ENCODE measurements around the gene TOP1. TPM values are rescaled to one million over a fixed set of nuclear protein-coding genes. Genes with fewer than 3 reads are reported as not detected.
"Not testable (repeated sequence)": the region's sequence is repeated elsewhere in the genome, so short reads cannot be mapped to it uniquely, and the experiment has no call there.

Gene TOP1
- total RNA-seq, 1 donor from 2014 or later = 118 TPM

- intact Hi-C loops (cut with micrococcal nuclease) = no loop called here
- H3K36me3 Mint-ChIP-seq (ENCODE audit: low read depth) = no peaks in the 10 kb centered on the region
Measured at GRCh38 chr20:40993794-40994540, 34.7 kb upstream of the TOP1 start.

GRCh38 chr20:40996326-40996725, 32.3 kb upstream of the TOP1 start:
- Mint-ChIP-seq H3K36me3 (ENCODE audit: low read depth) (no peaks in the 10 kb centered on the region), H3K27me3 (ENCODE audit: low read depth) (no peaks in the 10 kb centered on the region), H3K9me3 (no peaks in the 10 kb centered on the region), H3K4me1 (ENCODE audit: low read depth) (peaks cover 9% of the 10 kb centered on the region), H3K27ac (no peak overlapping the region), H3K4me3 (ENCODE audit: low read depth) (no peak overlapping the region)
- intact Hi-C loops (cut with micrococcal nuclease) = no loop called here
- DNase-seq (ENCODE audit: low spot score) = no peak

More at GRCh38 chr20:40993794-40994540, 34.7 kb upstream of the TOP1 start:
- no peak overlapping the region for H3K4me3 Mint-ChIP-seq (ENCODE audit: low read depth)
- DNase-seq (ENCODE audit: low spot score) = no peak
- H3K4me1 Mint-ChIP-seq (ENCODE audit: low read depth) = peaks cover 20% of the 10 kb centered on the region
- H3K9me3 Mint-ChIP-seq = no peaks in the 10 kb centered on the region
- no peak overlapping the region for H3K27ac Mint-ChIP-seq
- H3K27me3 Mint-ChIP-seq (ENCODE audit: low read depth) = no peaks in the 10 kb centered on the region

- DNase-seq (ENCODE audit: low spot score) = no peak
- no peaks in the 10 kb centered on the region for H3K9me3 Mint-ChIP-seq
- peaks cover 3% of the 10 kb centered on the region for H3K4me1 Mint-ChIP-seq (ENCODE audit: low read depth)
- no peaks in the 10 kb centered on the region for H3K27me3 Mint-ChIP-seq (ENCODE audit: low read depth)
- H3K4me3 Mint-ChIP-seq (ENCODE audit: low read depth) = no peak overlapping the region
- H3K36me3 Mint-ChIP-seq (ENCODE audit: low read depth) = no peaks in the 10 kb centered on the region
- intact Hi-C loops (cut with micrococcal nuclease) = no loop called here
- no peak overlapping the region for H3K27ac Mint-ChIP-seq
Measured at GRCh38 chr20:40997116-40997515, 31.5 kb upstream of the TOP1 start.

GRCh38 chr20:40999841-41000240, 28.8 kb upstream of the TOP1 start:
- DNase-seq (ENCODE audit: low spot score) = no peak
- no peaks in the 10 kb centered on the region for H3K9me3 Mint-ChIP-seq
- H3K27ac Mint-ChIP-seq = no peak overlapping the region
- H3K4me3 Mint-ChIP-seq (ENCODE audit: low read depth) = no peak overlapping the region
- peaks cover 21% of the 10 kb centered on the region for H3K4me1 Mint-ChIP-seq (ENCODE audit: low read depth)
- H3K27me3 Mint-ChIP-seq (ENCODE audit: low read depth) = no peaks in the 10 kb centered on the region
- H3K36me3 Mint-ChIP-seq (ENCODE audit: low read depth) = no peaks in the 10 kb centered on the region
- intact Hi-C loops (cut with micrococcal nuclease) = loop anchor here (5.0 kb wide), 1 partner anchor 137 kb away; the partner anchor contains the start of gene PLCG1

GRCh38 chr20:41000628-41001027, 28.0 kb upstream of the TOP1 start:
- no peak overlapping the region for H3K4me3 Mint-ChIP-seq (ENCODE audit: low read depth)
- H3K4me1 Mint-ChIP-seq (ENCODE audit: low read depth) = peaks cover 28% of the 10 kb centered on the region
- no peaks in the 10 kb centered on the region for H3K36me3 Mint-ChIP-seq (ENCODE audit: low read depth)
- no peak overlapping the region for H3K27ac Mint-ChIP-seq
- intact Hi-C loops (cut with micrococcal nuclease) = loop anchor here (5.0 kb wide), 1 partner anchor 137 kb away; the partner anchor contains the start of gene PLCG1
- DNase-seq (ENCODE audit: low spot score) = no peak
- no peaks in the 10 kb centered on the region for H3K9me3 Mint-ChIP-seq
- no peaks in the 10 kb centered on the region for H3K27me3 Mint-ChIP-seq (ENCODE audit: low read depth)

- peaks cover 4% of the 10 kb centered on the region for H3K36me3 Mint-ChIP-seq (ENCODE audit: low read depth)
- intact Hi-C loops (cut with micrococcal nuclease) = loop anchor here (5.0 kb wide), 1 partner anchor 136 kb away; the partner anchor contains the start of gene PLCG1
- H3K4me3 Mint-ChIP-seq (ENCODE audit: low read depth) = no peak overlapping the region
- no peaks in the 10 kb centered on the region for H3K9me3 Mint-ChIP-seq
- no peaks in the 10 kb centered on the region for H3K27me3 Mint-ChIP-seq (ENCODE audit: low read depth)
- no peak overlapping the region for H3K27ac Mint-ChIP-seq
- DNase-seq (ENCODE audit: low spot score) = no peak
- peaks cover 32% of the 10 kb centered on the region for H3K4me1 Mint-ChIP-seq (ENCODE audit: low read depth)
Measured at GRCh38 chr20:41001497-41001896, 27.1 kb upstream of the TOP1 start.

- H3K4me3 Mint-ChIP-seq (ENCODE audit: low read depth) = peak overlapping the region; percentile 34
- H3K27ac Mint-ChIP-seq = peak overlapping the region; percentile 94
- peaks cover 3% of the 10 kb centered on the region for H3K9me3 Mint-ChIP-seq
- peaks cover 7% of the 10 kb centered on the region for H3K36me3 Mint-ChIP-seq (ENCODE audit: low read depth)
- DNase-seq (ENCODE audit: low spot score) = no peak
- peaks cover 38% of the 10 kb centered on the region for H3K4me1 Mint-ChIP-seq (ENCODE audit: low read depth)
- no peaks in the 10 kb centered on the region for H3K27me3 Mint-ChIP-seq (ENCODE audit: low read depth)
- intact Hi-C loops (cut with micrococcal nuclease) = loop anchor here (1.0 to 5.0 kb wide), 6 partner anchors 26 to 155 kb away; partner anchors contain the start of genes PLCG1 and TOP1
Measured at GRCh38 chr20:41002842-41003142, 25.8 kb upstream of the TOP1 start.

- peak overlapping the region; percentile 94 for H3K27ac Mint-ChIP-seq
- peaks cover 11% of the 10 kb centered on the region for H3K36me3 Mint-ChIP-seq (ENCODE audit: low read depth)
- H3K4me3 Mint-ChIP-seq (ENCODE audit: low read depth) = peak overlapping the region; percentile 51
- peaks cover 7% of the 10 kb centered on the region for H3K9me3 Mint-ChIP-seq
- peak; percentile 66 for DNase-seq (ENCODE audit: low spot score)
- peaks cover 43% of the 10 kb centered on the region for H3K4me1 Mint-ChIP-seq (ENCODE audit: low read depth)
- H3K27me3 Mint-ChIP-seq (ENCODE audit: low read depth) = no peaks in the 10 kb centered on the region
- intact Hi-C loops (cut with micrococcal nuclease) = loop anchor here (1.0 to 5.0 kb wide), 6 partner anchors 25 to 154 kb away; partner anchors contain the start of genes PLCG1 and TOP1
Measured at GRCh38 chr20:41003143-41003935, 25.3 kb upstream of the TOP1 start.

- H3K9me3 Mint-ChIP-seq; H3K27me3 Mint-ChIP-seq (ENCODE audit: low read depth); DNase-seq (ENCODE audit: low spot score): not testable (repeated sequence)
- intact Hi-C loops (cut with micrococcal nuclease) = loop anchor here (1.0 to 5.0 kb wide), 6 partner anchors 24 to 153 kb away; partner anchors contain the start of genes PLCG1 and TOP1
- peaks cover 11% of the 10 kb centered on the region for H3K36me3 Mint-ChIP-seq (ENCODE audit: low read depth)
- peak overlapping the region; percentile 94 for H3K27ac Mint-ChIP-seq
- peaks cover 46% of the 10 kb centered on the region for H3K4me1 Mint-ChIP-seq (ENCODE audit: low read depth)
- peak overlapping the region; percentile 51 for H3K4me3 Mint-ChIP-seq (ENCODE audit: low read depth)
Measured at GRCh38 chr20:41003936-41004294, 24.7 kb upstream of the TOP1 start.

- peaks cover 7% of the 10 kb centered on the region for H3K9me3 Mint-ChIP-seq
- H3K27ac Mint-ChIP-seq = peak overlapping the region; percentile 94
- intact Hi-C loops (cut with micrococcal nuclease) = loop anchor here (5.0 kb wide), 1 partner anchor 133 kb away; the partner anchor contains the start of gene PLCG1
- H3K27me3 Mint-ChIP-seq (ENCODE audit: low read depth) = no peaks in the 10 kb centered on the region
- peaks cover 11% of the 10 kb centered on the region for H3K36me3 Mint-ChIP-seq (ENCODE audit: low read depth)
- H3K4me3 Mint-ChIP-seq (ENCODE audit: low read depth) = no peak overlapping the region
- H3K4me1 Mint-ChIP-seq (ENCODE audit: low read depth) = peaks cover 49% of the 10 kb centered on the region
- no peak for DNase-seq (ENCODE audit: low spot score)
Measured at GRCh38 chr20:41004531-41005360, 23.9 kb upstream of the TOP1 start.

- H3K27ac Mint-ChIP-seq = peak overlapping the region; percentile 94
- DNase-seq (ENCODE audit: low spot score) = no peak
- peaks cover 55% of the 10 kb centered on the region for H3K4me1 Mint-ChIP-seq (ENCODE audit: low read depth)
- intact Hi-C loops (cut with micrococcal nuclease) = no loop called here
- H3K9me3 Mint-ChIP-seq = peaks cover 7% of the 10 kb centered on the region
- no peaks in the 10 kb centered on the region for H3K27me3 Mint-ChIP-seq (ENCODE audit: low read depth)
- H3K36me3 Mint-ChIP-seq (ENCODE audit: low read depth) = peaks cover 11% of the 10 kb centered on the region
- H3K4me3 Mint-ChIP-seq (ENCODE audit: low read depth) = no peak overlapping the region
Measured at GRCh38 chr20:41005361-41005729, 23.3 kb upstream of the TOP1 start.

- Mint-ChIP-seq H3K4me3 (ENCODE audit: low read depth) (no peak overlapping the region), H3K4me1 (ENCODE audit: low read depth) (peaks cover 58% of the 10 kb centered on the region), H3K9me3 (peaks cover 7% of the 10 kb centered on the region), H3K27ac (no peak overlapping the region), H3K36me3 (ENCODE audit: low read depth) (peaks cover 11% of the 10 kb centered on the region), H3K27me3 (ENCODE audit: low read depth) (no peaks in the 10 kb centered on the region)
- no peak for DNase-seq (ENCODE audit: low spot score)
- intact Hi-C loops (cut with micrococcal nuclease) = no loop called here
Measured at GRCh38 chr20:41006126-41006935, 22.3 kb upstream of the TOP1 start.

Measured in activated T-helper 2 cell treated with anti-CD3 and anti-CD28 coated beads, Interferon-gamma antibody, Interleukin-2, Interleukin-4, amounts not matched to agents 10 μg/mL and 5 μg/mL and 100 μg/mL, durations not matched to agents 14 hours and 24 hours and 36 hours (primary cell).